SK-N-SH (cell line): ENCODE measurements around the gene NSUN2. TPM values are rescaled to one million over a fixed set of nuclear protein-coding genes. Genes with fewer than 3 reads are reported as not detected.

ENCODE experiments used
- CTCF ChIA-PET: fragments of 300-600, 350-600 bp; formaldehyde crosslinking; extraction: SDS; loops from one replicate; lab custom pipeline; 2021; lab: Yijun Ruan, JAX
- POLR2A ChIA-PET: fragments of 350-600 bp; sonication (Branson Sonifier 250); formaldehyde crosslinking; extraction: SDS; loops from one replicate; lab custom pipeline; 2020; ENCODE audit warnings: antibody characterized with exemption, inconsistent platforms; lab: Yijun Ruan, JAX
- DNase-seq: peaks from one replicate; pipeline ENCODE4 v3.0.0; 2012
- H2AFZ ChIP-seq: fragments of 200-600 bp; sonication (generic); 2 replicates; pipeline ENCODE4 v1.8.1; 2016; ENCODE audit warnings: antibody characterized with exemption, mild to moderate bottlenecking, low read depth
- H3F3A ChIP-seq: fragments of 200-600 bp; sonication (generic); replicated peaks from 2 replicates; pipeline ENCODE3; 2016; ENCODE audit warnings: antibody characterized with exemption, mild to moderate bottlenecking; ENCODE audit not compliant: insufficient read depth
- H3K27ac ChIP-seq, 2 experiments: fragments of 200-500 bp in 1 of 2; fragments of 200-600 bp in 1 of 2; sonication (Bioruptor generic) in 1 of 2; sonication (generic), shearing (Covaris generic) in 1 of 2; 2 replicates each; pipeline versions ENCODE4 v1.5.1 to v1.6.1; 2014 to 2016; ENCODE audit warnings: low read depth in 2 of 2, inconsistent platforms in 1 of 2, low read length in 1 of 2, mild to moderate bottlenecking in 1 of 2, mixed read lengths in 1 of 2
- H3K27me3 ChIP-seq: fragments of 200-600 bp; sonication (generic), shearing (Covaris generic); 2 replicates; pipeline ENCODE4 v1.6.1; 2016; ENCODE audit warnings: mixed run types; ENCODE audit not compliant: insufficient read depth
- H3K36me3 ChIP-seq, 2 experiments: fragments of 200-500 bp in 1 of 2; fragments of 200-600 bp in 1 of 2; sonication (Bioruptor generic) in 1 of 2; sonication (generic) in 1 of 2; replicated peaks in 1 of 2; 2 replicates each; pipeline versions ENCODE3 to v1.5.1; 2014 to 2016; ENCODE audit warnings: low read length in 1 of 2, mild to moderate bottlenecking in 1 of 2; ENCODE audit not compliant: insufficient read depth in 2 of 2, control insufficient read depth in 1 of 2
- H3K4me1 ChIP-seq, 2 experiments: fragments of 200-500 bp in 1 of 2; fragments of 200-600 bp in 1 of 2; sonication (Bioruptor generic) in 1 of 2; sonication (generic), shearing (Covaris generic) in 1 of 2; 2 replicates each; pipeline versions ENCODE4 v1.5.1 to v1.6.1; 2014 to 2016; ENCODE audit warnings: low read depth in 1 of 2, low read length in 1 of 2, mixed run types in 1 of 2; ENCODE audit not compliant: insufficient read depth in 2 of 2, control insufficient read depth in 1 of 2
- H3K4me2 ChIP-seq: fragments of 200-600 bp; sonication (generic), shearing (Covaris generic); 2 replicates; pipeline ENCODE4 v1.6.1; 2017; ENCODE audit warnings: mixed run types
- H3K4me3 ChIP-seq, 2 experiments: fragments of 200-500 bp in 1 of 2; fragments of 200-600 bp in 1 of 2; sonication (Bioruptor generic) in 1 of 2; sonication (generic), shearing (Covaris generic) in 1 of 2; 2 replicates each; pipeline versions ENCODE4 v1.5.1 to v1.8.1; 2014 to 2016; ENCODE audit warnings: low read depth in 2 of 2, inconsistent platforms in 1 of 2, low read length in 1 of 2, mild to moderate bottlenecking in 1 of 2, mixed read lengths in 1 of 2, moderate library complexity in 1 of 2
- H3K79me2 ChIP-seq: fragments of 200-600 bp; sonication (generic); 2 replicates; pipeline ENCODE4 v1.8.1; 2017; ENCODE audit warnings: mild to moderate bottlenecking; ENCODE audit not compliant: insufficient read depth
- H3K9ac ChIP-seq: fragments of 200-600 bp; sonication (generic); 2 replicates; pipeline ENCODE4 v1.6.1; 2017; ENCODE audit warnings: mixed run types
- H3K9me2 ChIP-seq: fragments of 200-600 bp; sonication (generic); 2 replicates; pipeline ENCODE4 v1.6.1; 2017; ENCODE audit warnings: mixed run types
- H3K9me3 ChIP-seq: fragments of 200-600 bp; sonication (generic); 2 replicates; pipeline ENCODE4 v1.6.1; 2017; ENCODE audit warnings: mixed run types, mild to moderate bottlenecking, moderate library complexity
- H4K20me1 ChIP-seq: fragments of 200-600 bp; sonication (generic); 2 replicates; pipeline ENCODE4 v1.6.1; 2017; ENCODE audit warnings: mild to moderate bottlenecking, mixed run types; ENCODE audit not compliant: insufficient read depth
- ELF1 ChIP-seq: IDR thresholded peaks from 2 replicates; pipeline ENCODE4 v1.4.0; 2012
- EP300 ChIP-seq, 2 experiments: IDR thresholded peaks; 2 replicates each; pipeline versions ENCODE4 v1.4.0 to v1.6.1; 2012; ENCODE audit warnings: borderline replicate concordance in 1 of 2, low read depth in 1 of 2, low read length in 1 of 2
- FOXJ3 ChIP-seq: sonication (generic); formaldehyde crosslinking; IDR thresholded peaks from 2 replicates; pipeline ENCODE4 v1.5.1; 2020; ENCODE audit warnings: mild to moderate bottlenecking, missing genetic modification reagents
- FOXM1 ChIP-seq: IDR thresholded peaks from 2 replicates; pipeline ENCODE4 v1.4.0; 2012; ENCODE audit warnings: low read depth, mild to moderate bottlenecking
- GABPA ChIP-seq: IDR thresholded peaks from 2 replicates; pipeline ENCODE4 v1.4.0; 2012; ENCODE audit warnings: low read depth, mild to moderate bottlenecking
- GATA2 ChIP-seq: sonication (generic); formaldehyde crosslinking; IDR thresholded peaks from 2 replicates; pipeline ENCODE4 v1.5.0; 2020; ENCODE audit warnings: mild to moderate bottlenecking, missing genetic modification reagents
- IRF3 ChIP-seq: fragments of 150-350 bp; IDR thresholded peaks from 2 replicates; pipeline ENCODE4 v1.6.1; 2016; ENCODE audit warnings: mild to moderate bottlenecking, low read depth, low read length
- JUND ChIP-seq: IDR thresholded peaks from 2 replicates; pipeline ENCODE4 v1.4.0; 2012
- MXI1 ChIP-seq: IDR thresholded peaks from 2 replicates; pipeline ENCODE4 v1.6.1; 2012; ENCODE audit warnings: mild to moderate bottlenecking, low read depth, low read length, improper control_type of control experiment
- NFIC ChIP-seq: IDR thresholded peaks from 2 replicates; pipeline ENCODE4 v1.4.0; 2012; ENCODE audit warnings: borderline replicate concordance
- RAD21 ChIP-seq: IDR thresholded peaks from 2 replicates; pipeline ENCODE4 v1.6.1; 2012; ENCODE audit warnings: mild to moderate bottlenecking, low read length
- RCOR1 ChIP-seq: fragments of 150-350 bp; IDR thresholded peaks from 2 replicates; pipeline ENCODE4 v1.6.1; 2017; ENCODE audit warnings: antibody characterized with exemption, low read length
- RFX5 ChIP-seq: IDR thresholded peaks from 2 replicates; pipeline ENCODE4 v1.6.1; 2012; ENCODE audit warnings: mild to moderate bottlenecking, improper control_type of control experiment, low read length
- RXRA ChIP-seq: IDR thresholded peaks from 2 replicates; pipeline ENCODE4 v1.4.0; 2012; ENCODE audit warnings: low read depth, mild to moderate bottlenecking, borderline replicate concordance
- TAF1 ChIP-seq: IDR thresholded peaks from 2 replicates; pipeline ENCODE4 v1.6.1; 2012; ENCODE audit warnings: low read depth, mild to moderate bottlenecking, low read length, moderate library complexity, borderline replicate concordance
- TEAD4 ChIP-seq: IDR thresholded peaks from 2 replicates; pipeline ENCODE4 v1.4.0; 2012; ENCODE audit warnings: mild to moderate bottlenecking, borderline replicate concordance; ENCODE audit not compliant: insufficient read depth
- USF1 ChIP-seq: IDR thresholded peaks from 2 replicates; pipeline ENCODE4 v1.4.0; 2012; ENCODE audit warnings: low read depth, borderline replicate concordance
- USF2 ChIP-seq: fragments of 150-350 bp; IDR thresholded peaks from 2 replicates; pipeline ENCODE4 v1.6.1; 2017; ENCODE audit warnings: antibody characterized with exemption, low read length, low read depth, borderline replicate concordance
- ZBTB33 ChIP-seq: IDR thresholded peaks from 2 replicates; pipeline ENCODE4 v1.4.0; 2012; ENCODE audit warnings: low read depth, borderline replicate concordance
- WGBS: methylation state at CpG from one replicate; pipeline ENCODE4 v1.1.6; 2017; ENCODE audit warnings: low lambda C conversion rate; 5-methylcytosine and 5-hydroxymethylcytosine counted together
- polyA plus RNA-seq, 3 experiments: library from polyadenylated mRNA; depleted of rRNA; stranded (reverse); fragments of >200 nt; gene quantifications; 2 replicates each; pipeline ENCODE4 v1.2.3, GENCODE V29; 2012

Gene NSUN2
- polyA plus RNA-seq, 1 of the 3 experiments (the other 2 are of a cell fraction) = 78.9 TPM

GRCh38 chr5:6616632-6617031, 16.2 kb downstream of the NSUN2 start:
- 83% methylated on average over 5 of the region's 6 CpGs for WGBS
- peaks cover 47% of the 10 kb centered on the region for H4K20me1 ChIP-seq
- TF ChIP-seq GATA2 (CRISPR knock-in tag) (no peak), MXI1 (no peak), GABPA (no peak), RFX5 (no peak), ZBTB33 (no peak), FOXM1 (no peak), IRF3 (no peak), JUND (no peak), RXRA (no peak), FOXJ3 (CRISPR knock-in tag) (no peak), NFIC (no peak), TAF1 (no peak), ELF1 (no peak), EP300 (IDR thresholded peaks at IDR 0.05; ENCODE audit: borderline replicate concordance in 1 of 2, low read depth in 1 of 2, low read length in 1 of 2) (no peak), USF2 (no peak), RCOR1 (no peak), RAD21 (no peak), TEAD4 (no peak), USF1 (no peak)

More at GRCh38 chr5:6616632-6617031, 16.2 kb downstream of the NSUN2 start:
- Histone ChIP-seq H3K79me2 (peaks cover 83% of the 10 kb centered on the region), H3K9me3 (no peaks in the 10 kb centered on the region), H3K9ac (no peak overlapping the region), H2AFZ (no peak overlapping the region), H3F3A (peaks cover 14% of the 10 kb centered on the region), H3K4me1 (no peaks in the 10 kb centered on the region), H3K4me2 (no peak overlapping the region), H3K4me3 (no peak overlapping the region), H3K9me2 (no peaks in the 10 kb centered on the region), H3K27me3 (no peaks in the 10 kb centered on the region), H3K36me3 (peaks cover 60 to 91% of the 10 kb centered on the region in 2 experiments), H3K27ac (no peak overlapping the region)
- POLR2A ChIA-PET = no interaction called here
- DNase-seq = no peak
- CTCF ChIA-PET = no interaction called here
